ENCODE measurements around the gene ABCD1.

DNA sequence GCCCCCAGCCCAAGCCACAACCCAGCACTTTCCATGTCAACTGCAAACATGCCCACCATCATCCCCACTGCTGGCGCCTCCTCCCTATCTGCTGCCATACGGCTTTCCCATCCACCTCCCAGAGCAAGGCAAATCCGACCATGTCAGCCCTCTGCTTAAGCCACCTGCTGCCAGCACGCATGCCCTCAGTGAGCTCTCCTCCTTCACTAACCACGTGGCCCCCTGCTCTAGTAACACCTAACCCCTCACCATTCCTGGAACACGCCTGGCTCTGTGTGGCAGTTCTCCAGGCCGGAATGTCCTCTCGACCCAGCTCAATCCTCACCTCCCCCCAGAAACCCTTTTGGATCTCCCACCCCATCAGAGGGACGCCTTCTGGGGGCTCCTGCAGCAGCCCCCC is 17.9 kb upstream of the ABCD1 start:
- TF ChIP-seq BACH1 (IDR thresholded peaks at IDR 0.05; ENCODE audit: borderline replicate concordance) (no peak), POLR2A (IDR thresholded peaks at IDR 0.05; ENCODE audit: low read depth, low read length) (no peak), ZBTB33 (IDR thresholded peaks at IDR 0.05) (no peak), ZNF24 (IDR thresholded peaks at IDR 0.05) (no peak), RCOR1 (conservative IDR thresholded peaks at IDR 0.05; ENCODE audit: low read depth, low read length) (no peak), SP1 (IDR thresholded peaks at IDR 0.05; ENCODE audit: low read depth, low read length) (no peak), MXI1 (IDR thresholded peaks at IDR 0.05; ENCODE audit: low read depth, low read length) (no peak), POLR2AphosphoS5 (IDR thresholded peaks at IDR 0.05; ENCODE audit: low read length) (no peak), NFYB (IDR thresholded peaks at IDR 0.05; ENCODE audit: insufficient read depth, low read depth, low read length) (no peak), CBX5 (IDR thresholded peaks at IDR 0.05; ENCODE audit: low read depth) (no peak), RFX5 (IDR thresholded peaks at IDR 0.05; ENCODE audit: low read depth, low read length) (no peak)
- TF ChIP-seq, protein P1, sequence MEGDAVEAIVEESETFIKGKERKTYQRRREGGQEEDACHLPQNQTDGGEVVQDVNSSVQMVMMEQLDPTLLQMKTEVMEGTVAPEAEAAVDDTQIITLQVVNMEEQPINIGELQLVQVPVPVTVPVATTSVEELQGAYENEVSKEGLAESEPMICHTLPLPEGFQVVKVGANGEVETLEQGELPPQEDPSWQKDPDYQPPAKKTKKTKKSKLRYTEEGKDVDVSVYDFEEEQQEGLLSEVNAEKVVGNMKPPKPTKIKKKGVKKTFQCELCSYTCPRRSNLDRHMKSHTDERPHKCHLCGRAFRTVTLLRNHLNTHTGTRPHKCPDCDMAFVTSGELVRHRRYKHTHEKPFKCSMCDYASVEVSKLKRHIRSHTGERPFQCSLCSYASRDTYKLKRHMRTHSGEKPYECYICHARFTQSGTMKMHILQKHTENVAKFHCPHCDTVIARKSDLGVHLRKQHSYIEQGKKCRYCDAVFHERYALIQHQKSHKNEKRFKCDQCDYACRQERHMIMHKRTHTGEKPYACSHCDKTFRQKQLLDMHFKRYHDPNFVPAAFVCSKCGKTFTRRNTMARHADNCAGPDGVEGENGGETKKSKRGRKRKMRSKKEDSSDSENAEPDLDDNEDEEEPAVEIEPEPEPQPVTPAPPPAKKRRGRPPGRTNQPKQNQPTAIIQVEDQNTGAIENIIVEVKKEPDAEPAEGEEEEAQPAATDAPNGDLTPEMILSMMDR (IDR thresholded peaks at IDR 0.05 in 2 of 3, conservative IDR thresholded peaks at IDR 0.05 in 1 of 3; ENCODE audit: control insufficient read depth in 2 of 3, extremely low read depth in 1 of 3, insufficient read depth in 1 of 3, low read depth in 3 of 3, low read length in 3 of 3) = no peak
- TF ChIP-seq, protein P2, sequence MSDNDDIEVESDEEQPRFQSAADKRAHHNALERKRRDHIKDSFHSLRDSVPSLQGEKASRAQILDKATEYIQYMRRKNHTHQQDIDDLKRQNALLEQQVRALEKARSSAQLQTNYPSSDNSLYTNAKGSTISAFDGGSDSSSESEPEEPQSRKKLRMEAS (IDR thresholded peaks at IDR 0.05; ENCODE audit: low read depth, low read length) = no peak
